Thymus (tissue), 11 donors: Measurements from ENCODE around the gene MXD1. TPM values are rescaled to one million over a fixed set of nuclear protein-coding genes. Genes with fewer than 3 reads are reported as not detected.

Source experiments
- DNase-seq, 9 donors: peaks; one replicate each; pipeline ENCODE4 v3.0.0-alpha.2; 2013; ENCODE audit warnings: low spot score in 9 of 9, low read depth in 6 of 9, missing footprints in 1 of 9
- H3K27ac ChIP-seq, 2 donors: one replicate each; pipeline ENCODE4 v1.5.1; 2013; ENCODE audit warnings: control low read depth in 1 of 2, low read depth in 1 of 2, low read length in 1 of 2, mild to moderate bottlenecking in 1 of 2, moderate library complexity in 1 of 2
- H3K27me3 ChIP-seq, 2 donors: one replicate each; pipeline ENCODE4 v1.5.1; 2013; ENCODE audit warnings: low read length in 1 of 2; ENCODE audit not compliant: control insufficient read depth in 2 of 2, insufficient read depth in 1 of 2
- H3K36me3 ChIP-seq, 2 donors: one replicate each; pipeline ENCODE4 v1.5.1; 2013; ENCODE audit warnings: low read length in 1 of 2, mild to moderate bottlenecking in 1 of 2, moderate library complexity in 1 of 2; ENCODE audit not compliant: control insufficient read depth in 2 of 2, insufficient read depth in 2 of 2
- H3K4me1 ChIP-seq, 2 donors: one replicate each; pipeline ENCODE4 v1.5.1; 2013; ENCODE audit warnings: low read length in 2 of 2; ENCODE audit not compliant: control insufficient read depth in 2 of 2, insufficient read depth in 2 of 2
- H3K4me3 ChIP-seq, 2 donors: one replicate each; pipeline ENCODE4 v1.5.1; 2013; ENCODE audit warnings: low read length in 2 of 2, control low read depth in 1 of 2, mild to moderate bottlenecking in 1 of 2
- H3K9me3 ChIP-seq, 2 donors: one replicate each; pipeline ENCODE4 v1.5.1; 2013; ENCODE audit warnings: low read length in 1 of 2, mild to moderate bottlenecking in 1 of 2; ENCODE audit not compliant: control insufficient read depth in 2 of 2, insufficient read depth in 1 of 2
- WGBS: extraction: QIAGEN DNeasy Blood & Tissue Kit; methylation state at CpG from one replicate; pipeline ENCODE4 v1.1.7; 2013; 5-methylcytosine and 5-hydroxymethylcytosine counted together
- polyA plus RNA-seq: library from polyadenylated mRNA; stranded (reverse); fragments of 200-250 nt; gene quantifications from one replicate; pipeline ENCODE4 v1.2.3, GENCODE V29; 2013
- total RNA-seq: library from RNA; stranded (reverse); fragments of 120-200 nt; gene quantifications from one replicate; pipeline ENCODE4 v1.2.4, GENCODE V29; 2013
- donor health status: healthy.

MXD1 gene
- total and polyA plus RNA-seq, 2 donors = 12.7 to 12.8 TPM

DNA sequence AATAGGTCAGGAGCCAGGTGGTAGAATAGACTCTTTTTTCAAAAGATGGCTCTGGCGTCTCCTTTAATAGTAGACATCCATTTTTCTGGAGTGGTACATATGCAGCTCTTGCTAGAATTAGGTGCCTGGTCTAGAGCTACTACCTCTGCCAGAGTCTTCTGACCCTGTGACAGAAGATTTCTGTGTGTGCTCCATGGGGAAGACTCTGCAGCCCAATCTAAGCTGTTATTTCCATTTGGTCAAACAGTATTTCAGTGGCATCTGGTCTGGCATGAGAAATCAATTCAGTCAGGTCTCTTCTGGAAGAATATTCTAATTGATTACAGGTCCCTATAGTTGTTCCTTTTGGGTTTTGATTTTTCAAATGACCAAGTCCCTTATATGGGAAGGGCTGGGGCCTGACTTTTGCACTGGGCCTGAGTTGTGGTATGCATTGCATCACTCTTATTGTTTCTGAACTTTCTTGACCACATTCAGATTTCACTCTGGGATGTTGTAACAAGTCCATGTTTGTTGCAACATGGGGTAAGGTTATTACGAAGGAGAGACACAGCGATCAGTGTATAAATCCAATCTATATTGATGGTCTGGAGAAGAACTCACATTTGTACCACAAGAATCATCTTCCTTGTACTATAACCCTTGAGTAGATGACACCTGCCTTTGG lies 12.1 kb downstream of the MXD1 start:
- H3K9me3 ChIP-seq = no peaks in the 10 kb centered on the region
- no peak overlapping the region for H3K4me3 ChIP-seq
- peaks cover 3 to 11% of the 10 kb centered on the region in 2 donors for H3K4me1 ChIP-seq
- 97% methylated on average over 3 of the region's 3 CpGs for WGBS
- no peak for DNase-seq
- no peak overlapping the region for H3K27ac ChIP-seq
- H3K36me3 ChIP-seq = peaks cover 21 to 68% of the 10 kb centered on the region in 2 donors
- H3K27me3 ChIP-seq = no peaks in the 10 kb centered on the region

DNA sequence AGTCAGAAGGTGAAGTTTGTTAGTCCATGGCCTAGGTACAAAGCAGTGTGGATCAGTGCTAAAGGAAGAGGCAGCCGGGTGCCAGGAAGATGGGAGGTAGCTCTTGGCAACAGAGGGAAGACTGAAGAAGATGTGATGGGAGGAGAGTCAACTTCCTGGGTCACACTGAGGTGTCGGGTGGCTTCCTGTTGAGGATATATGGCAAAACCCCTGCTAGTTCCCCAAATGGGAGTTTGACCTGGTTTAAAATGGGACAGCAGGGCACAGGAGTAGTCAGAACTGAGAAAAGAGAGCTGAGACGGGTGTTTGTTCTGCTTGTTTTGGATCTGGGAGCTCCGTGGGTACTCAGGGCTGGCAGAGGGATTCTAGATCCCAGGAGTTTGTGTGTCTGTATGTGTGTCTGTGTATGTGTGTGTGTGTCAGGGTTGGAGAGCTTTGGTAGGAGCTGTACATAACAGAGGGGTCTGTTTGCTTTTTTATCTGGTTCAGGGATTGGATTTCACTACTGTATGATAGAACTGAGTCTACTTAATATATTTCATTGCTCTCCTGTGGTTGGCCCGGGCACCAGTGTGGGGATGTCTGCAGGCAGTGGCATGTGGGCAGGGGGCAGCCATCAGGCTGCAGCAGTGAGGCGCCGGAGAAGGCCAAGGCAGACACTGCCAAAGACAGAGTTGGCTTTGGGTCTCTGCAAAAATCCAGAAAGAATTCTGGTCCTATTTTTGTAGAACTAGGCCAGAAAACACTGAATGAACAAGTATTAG lies 17.1 kb downstream of the MXD1 start:
- Histone ChIP-seq H3K4me1 (peaks cover 5 to 14% of the 10 kb centered on the region in 2 donors), H3K27me3 (no peaks in the 10 kb centered on the region), H3K4me3 (no peak overlapping the region), H3K36me3 (peaks cover 39 to 74% of the 10 kb centered on the region in 2 donors), H3K27ac (peak overlapping the region; percentile 1 to 11), H3K9me3 (no peaks in the 10 kb centered on the region)
- 93% methylated on average over 7 of the region's 7 CpGs for WGBS
- DNase-seq = no peak

GRCh38 chr2:69932596-69932922 lies 17.6 kb downstream of the MXD1 start:
- DNase-seq = no peak
- Histone ChIP-seq H3K27me3 (no peaks in the 10 kb centered on the region), H3K4me1 (peaks cover 5 to 14% of the 10 kb centered on the region in 2 donors), H3K36me3 (peaks cover 44 to 74% of the 10 kb centered on the region in 2 donors), H3K4me3 (no peak overlapping the region), H3K9me3 (no peaks in the 10 kb centered on the region), H3K27ac (no peak overlapping the region)
- 95% methylated on average over 1 of the region's 1 CpG for WGBS

DNA sequence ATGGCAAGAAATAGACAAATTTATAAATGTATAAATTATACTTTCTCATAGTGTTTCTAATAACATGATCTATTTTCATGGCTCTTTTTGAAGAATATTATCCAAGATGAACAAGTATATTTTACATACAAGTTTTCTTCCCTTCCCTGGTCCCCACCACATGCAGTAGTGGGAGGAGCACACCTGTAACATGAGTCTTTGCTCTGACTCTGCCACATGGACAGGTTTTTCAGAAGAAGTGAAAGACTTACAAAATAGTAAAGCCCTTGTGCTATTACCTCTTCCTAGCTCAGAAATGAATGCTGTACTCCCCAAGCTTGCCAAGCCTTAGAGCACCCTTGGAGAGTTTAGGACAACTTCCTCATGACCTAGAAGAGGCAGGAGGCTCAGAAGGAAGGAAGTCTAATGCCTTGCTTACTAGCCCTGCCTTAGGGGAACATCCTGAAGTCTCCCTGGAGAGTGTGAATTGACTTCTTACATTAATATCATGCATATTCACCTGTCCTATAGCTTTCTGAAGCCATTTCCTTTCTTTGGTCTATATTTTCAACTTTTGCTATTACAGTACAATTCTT lies 18.4 kb downstream of the MXD1 start:
- Histone ChIP-seq H3K27ac (no peak overlapping the region), H3K4me3 (no peak overlapping the region), H3K36me3 (peaks cover 52 to 75% of the 10 kb centered on the region in 2 donors), H3K9me3 (no peaks in the 10 kb centered on the region), H3K4me1 (peaks cover 5 to 14% of the 10 kb centered on the region in 2 donors), H3K27me3 (no peaks in the 10 kb centered on the region)
- no peak for DNase-seq

DNA sequence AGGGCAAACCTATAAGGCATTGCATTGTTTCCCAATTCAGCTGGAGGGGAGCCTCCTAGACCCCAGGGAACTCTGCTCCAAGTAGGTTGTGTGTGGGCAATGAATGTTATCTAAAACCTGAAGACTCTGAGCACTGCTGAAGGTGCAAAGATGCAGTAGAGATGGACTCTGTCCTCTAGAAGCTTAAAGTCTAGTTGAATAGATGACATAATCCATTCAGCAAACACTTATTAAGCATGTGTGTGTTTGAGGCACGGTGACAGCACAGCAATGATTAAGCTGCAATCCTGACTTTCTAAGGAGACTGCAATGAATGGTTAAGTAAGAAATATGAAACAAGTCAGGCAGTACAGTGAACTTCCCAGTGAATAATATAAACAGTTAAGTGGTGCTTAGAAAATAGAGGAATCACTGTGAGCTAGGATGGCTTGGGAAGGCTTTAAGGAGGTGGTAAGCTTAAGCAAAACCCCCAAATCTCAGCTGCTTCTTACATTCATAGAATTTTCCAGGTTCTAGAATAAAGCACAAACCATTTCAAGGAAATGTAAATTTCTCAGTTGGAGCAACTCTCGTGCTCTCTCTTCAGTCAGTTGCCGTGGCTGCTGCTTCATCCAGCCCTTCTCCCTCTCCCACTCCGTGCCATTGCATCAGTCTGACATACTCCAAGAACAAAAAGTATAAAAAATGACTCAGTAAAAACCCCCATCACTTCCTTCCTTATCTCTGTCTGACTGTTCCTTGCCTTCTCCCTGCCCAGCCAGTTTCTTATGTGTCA lies 19.1 kb downstream of the MXD1 start:
- Histone ChIP-seq H3K27me3 (no peaks in the 10 kb centered on the region), H3K4me3 (no peak overlapping the region), H3K4me1 (peaks cover 5 to 14% of the 10 kb centered on the region in 2 donors), H3K27ac (no peak overlapping the region), H3K36me3 (peaks cover 54 to 76% of the 10 kb centered on the region in 2 donors), H3K9me3 (no peaks in the 10 kb centered on the region)
- DNase-seq = no peak
- WGBS = 78% methylated on average over 4 of the region's 4 CpGs

- peaks cover 52 to 80% of the 10 kb centered on the region in 2 donors for H3K36me3 ChIP-seq
Observed at GRCh38 chr2:69934614-69934908, 19.7 kb downstream of the MXD1 start.

GRCh38 chr2:69935011-69935410 lies 20.1 kb downstream of the MXD1 start:
- peaks cover 5 to 14% of the 10 kb centered on the region in 2 donors for H3K4me1 ChIP-seq
- WGBS = 98% methylated on average over 5 of the region's 5 CpGs
- peaks cover 55 to 81% of the 10 kb centered on the region in 2 donors for H3K36me3 ChIP-seq
- DNase-seq = no peak
- no peaks in the 10 kb centered on the region for H3K9me3 ChIP-seq
- no peak overlapping the region for H3K27ac ChIP-seq
- H3K27me3 ChIP-seq = no peaks in the 10 kb centered on the region
- H3K4me3 ChIP-seq = no peak overlapping the region

More at GRCh38 chr2:69934614-69934908, 19.7 kb downstream of the MXD1 start:
- H3K27ac ChIP-seq = no peak overlapping the region
- no peak overlapping the region for H3K4me3 ChIP-seq
- peaks cover 5 to 14% of the 10 kb centered on the region in 2 donors for H3K4me1 ChIP-seq
- no peaks in the 10 kb centered on the region for H3K9me3 ChIP-seq
- H3K27me3 ChIP-seq = no peaks in the 10 kb centered on the region
- WGBS = 91% methylated on average over 1 of the region's 1 CpG
- DNase-seq = no peak

DNA sequence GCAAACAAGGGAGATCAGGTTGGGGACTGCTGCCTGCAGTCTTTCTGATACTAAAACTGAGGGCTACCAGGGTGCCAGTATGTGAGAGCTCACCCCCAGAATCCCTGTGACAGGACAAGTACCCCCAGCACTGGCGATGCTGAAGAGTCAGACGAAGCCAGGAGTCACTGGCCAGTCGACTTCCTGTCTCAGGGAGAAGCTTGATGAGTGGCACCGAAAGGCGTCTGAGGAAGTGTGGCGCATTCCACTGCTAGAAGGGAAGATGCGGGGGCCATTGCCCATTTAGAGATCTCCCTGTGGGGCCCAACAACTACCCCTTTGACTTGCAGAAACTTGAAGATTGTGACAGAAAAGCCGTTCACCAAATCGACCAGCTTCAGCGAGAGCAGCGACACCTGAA lies 22.0 kb downstream of the MXD1 start:
- H3K27ac ChIP-seq = no peak overlapping the region
- DNase-seq = no peak
- H3K27me3 ChIP-seq = no peaks in the 10 kb centered on the region
- 94% methylated on average over 11 of the region's 11 CpGs for WGBS
- H3K36me3 ChIP-seq = peaks cover 61 to 90% of the 10 kb centered on the region in 2 donors
- no peak overlapping the region for H3K4me3 ChIP-seq
- peaks cover 3 to 11% of the 10 kb centered on the region in 2 donors for H3K4me1 ChIP-seq
- no peaks in the 10 kb centered on the region for H3K9me3 ChIP-seq

GRCh38 chr2:69937968-69938367 lies 23.1 kb downstream of the MXD1 start:
- peaks cover 57 to 94% of the 10 kb centered on the region in 2 donors for H3K36me3 ChIP-seq
- no peaks in the 10 kb centered on the region for H3K27me3 ChIP-seq
- H3K27ac ChIP-seq = no peak overlapping the region
- H3K4me3 ChIP-seq = no peak overlapping the region
- no peak for DNase-seq
- 99% methylated on average over 14 of the region's 14 CpGs for WGBS
- H3K9me3 ChIP-seq = no peaks in the 10 kb centered on the region
- peaks cover 0 to 9% of the 10 kb centered on the region in 2 donors for H3K4me1 ChIP-seq
